ENCODE data around the gene SLC4A1AP.

GRCh38 chr2:27734305-27734704 is 70.6 kb downstream of the SLC4A1AP start:
- TF ChIP-seq CTCF (IDR thresholded peaks at IDR 0.05) (no peak), TAF1 (IDR thresholded peaks at IDR 0.05; ENCODE audit: borderline replicate concordance, low read depth, low read length) (no peak), RXRA (IDR thresholded peaks at IDR 0.05; ENCODE audit: borderline replicate concordance, low read depth) (no peak), RFX5 (IDR thresholded peaks at IDR 0.05; ENCODE audit: low read length) (no peak), SIN3A (IDR thresholded peaks at IDR 0.05; ENCODE audit: borderline replicate concordance, low read depth, low read length) (no peak)

Data from SK-N-SH (cell line).